HUDEP-2 (cell line): ENCODE results near the gene MEGF11.

Experiments
- DNase-seq, 76 experiments: peaks; one replicate each; lab custom pipeline; 2025; ENCODE audit not compliant: unreplicated experiment in 76 of 76; lab: John Stamatoyannopoulos, UW

Gene MEGF11

DNA sequence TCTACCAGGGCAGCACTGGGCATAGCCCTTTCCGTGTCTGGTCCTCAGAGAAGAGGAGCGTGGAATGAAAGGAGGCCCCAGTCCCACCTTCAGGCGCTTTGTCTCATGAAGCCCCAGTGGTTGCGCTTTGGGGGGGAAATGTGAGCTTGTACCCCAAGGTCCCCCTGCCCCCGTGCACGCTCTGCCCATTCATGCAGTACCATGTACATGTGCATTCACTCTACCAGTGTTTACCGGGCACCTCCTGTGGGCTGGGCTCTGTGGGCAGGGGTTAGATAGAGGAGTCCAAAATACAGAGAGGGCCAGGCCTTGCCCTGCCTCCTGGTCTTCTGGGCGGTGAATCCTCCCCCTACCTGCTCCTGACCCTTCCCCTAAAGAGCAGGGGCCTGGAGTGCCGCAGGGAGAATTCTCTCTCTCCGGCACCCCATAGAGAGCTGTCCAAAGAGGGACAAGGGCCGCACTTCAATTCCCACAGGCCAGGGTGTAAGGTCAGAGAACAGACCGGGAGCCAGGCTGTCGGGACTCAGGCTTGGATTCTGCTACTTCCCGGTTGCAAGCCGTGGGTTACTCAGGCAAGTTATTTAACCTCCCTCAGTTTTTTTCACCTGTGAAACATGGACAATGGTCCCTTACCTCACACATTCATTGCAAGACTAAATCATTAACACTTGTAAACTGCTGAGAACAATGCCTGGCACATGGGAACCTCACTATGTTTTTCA, 153.4 kb downstream of the MEGF11 start:
- DNase-seq: no peak

- DNase-seq: no peak
Observed at GRCh38 chr15:66098022-66098363, 155.6 kb downstream of the MEGF11 start.

DNA sequence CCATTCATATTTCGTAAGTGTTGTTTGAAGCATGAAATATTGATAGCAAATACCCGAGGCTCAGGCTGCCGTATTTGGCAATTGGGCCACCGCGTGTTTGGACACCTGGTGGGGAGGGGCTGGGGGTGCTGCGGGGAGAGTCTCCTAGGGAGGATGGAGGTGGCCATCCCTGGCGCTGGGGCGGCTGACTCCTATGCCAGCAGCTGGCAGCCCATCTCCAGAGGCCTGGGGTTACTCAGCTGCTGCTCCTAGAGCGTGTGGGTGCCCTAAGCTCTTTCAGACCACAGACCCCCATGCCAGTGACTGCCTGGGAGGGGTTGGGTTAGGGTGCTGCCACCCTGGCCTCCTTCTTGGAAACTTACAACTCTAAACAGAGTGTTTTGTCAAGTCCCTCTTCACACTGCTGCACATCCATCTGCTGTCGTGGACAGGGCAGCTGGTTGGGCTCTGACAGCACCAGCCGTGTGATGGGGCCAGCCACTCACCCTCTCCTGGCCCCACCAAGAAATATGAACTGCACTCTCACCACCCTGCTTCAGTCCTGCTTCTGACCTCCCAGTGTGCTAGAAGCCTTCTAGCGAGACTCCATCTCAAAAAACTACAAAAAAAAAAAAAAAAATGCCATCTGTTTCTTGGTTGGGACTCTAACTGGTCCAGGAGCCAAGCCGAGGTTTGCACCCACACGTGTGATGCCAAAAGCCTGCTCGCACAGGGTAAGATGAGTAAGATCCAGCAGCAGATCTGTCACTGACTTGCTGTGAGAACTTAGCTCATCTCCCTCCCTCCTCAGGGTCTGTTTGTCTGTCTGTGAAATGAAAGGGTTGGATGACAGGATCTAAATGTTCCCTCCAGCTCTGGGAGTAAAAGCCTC, 156.2 kb downstream of the MEGF11 start:
- no peak for DNase-seq

- no peak for DNase-seq
Observed at GRCh38 chr15:66096688-66097058, 156.9 kb downstream of the MEGF11 start.

GRCh38 chr15:66095871-66096687, 157.5 kb downstream of the MEGF11 start:
- no peak for DNase-seq

DNA sequence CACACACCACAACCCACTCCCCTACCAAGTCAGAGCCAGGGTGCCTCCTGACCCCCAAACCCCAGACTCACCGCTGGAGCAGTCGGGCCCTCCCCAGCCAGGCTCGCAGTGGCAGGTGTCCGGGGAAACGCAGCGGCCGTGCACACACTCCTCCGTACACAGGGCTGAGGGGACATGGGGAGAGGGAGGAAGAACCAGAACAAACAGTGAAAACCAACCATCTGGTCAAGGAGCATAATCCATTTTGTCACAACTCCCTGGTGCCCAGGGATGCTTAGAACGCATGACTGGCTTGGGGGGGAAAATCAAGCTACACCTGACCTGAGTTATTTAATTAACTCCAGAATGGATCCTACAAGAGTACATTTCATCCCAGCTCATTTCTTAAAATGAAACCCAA, 159.2 kb downstream of the MEGF11 start:
- no peak for DNase-seq

DNA sequence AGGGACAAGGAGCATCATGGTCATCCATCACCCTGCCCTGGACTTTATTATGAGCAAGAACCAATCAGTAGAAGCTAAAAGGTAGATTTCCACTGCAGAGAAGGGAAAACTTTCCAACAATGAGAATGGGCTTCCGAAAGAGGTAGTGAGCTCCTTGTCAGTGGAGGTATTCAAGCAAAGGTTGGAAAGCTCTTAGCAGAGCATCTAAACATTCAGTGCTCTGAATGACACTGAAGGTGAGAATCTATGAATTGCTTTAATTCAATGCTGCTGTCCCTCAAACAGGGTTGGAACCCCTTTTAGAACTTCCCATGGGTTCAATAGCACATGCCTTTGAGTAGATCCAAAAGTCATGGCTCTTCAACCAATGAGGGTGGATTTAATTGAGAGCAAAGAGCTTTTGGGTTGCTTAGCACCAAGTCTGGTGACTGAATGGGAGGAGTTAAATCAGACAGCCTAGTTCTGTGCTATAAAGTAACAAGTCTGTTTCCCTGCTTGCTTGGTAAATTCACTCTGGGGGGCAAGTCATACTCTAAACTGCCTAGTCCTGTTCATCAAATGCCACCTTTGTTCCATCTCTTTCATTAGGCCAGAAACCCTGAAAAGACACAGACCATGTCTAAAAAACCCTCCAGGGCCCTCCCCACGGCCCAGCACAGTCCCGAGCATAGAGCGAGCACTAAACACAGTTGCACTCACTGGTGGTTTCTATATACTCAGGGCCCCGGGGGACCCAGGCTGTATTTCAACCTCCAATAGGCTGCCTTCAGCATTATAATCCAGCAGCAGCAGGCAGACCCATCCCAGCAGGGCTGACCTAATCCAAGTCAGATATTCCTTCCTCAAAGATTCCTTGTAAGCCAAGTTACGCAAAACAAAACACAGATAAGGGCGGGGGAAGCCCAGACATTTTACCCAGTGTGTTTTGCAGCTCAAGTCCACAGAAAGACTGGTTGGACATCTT, 161.2 kb downstream of the MEGF11 start:
- no peak for DNase-seq

DNA sequence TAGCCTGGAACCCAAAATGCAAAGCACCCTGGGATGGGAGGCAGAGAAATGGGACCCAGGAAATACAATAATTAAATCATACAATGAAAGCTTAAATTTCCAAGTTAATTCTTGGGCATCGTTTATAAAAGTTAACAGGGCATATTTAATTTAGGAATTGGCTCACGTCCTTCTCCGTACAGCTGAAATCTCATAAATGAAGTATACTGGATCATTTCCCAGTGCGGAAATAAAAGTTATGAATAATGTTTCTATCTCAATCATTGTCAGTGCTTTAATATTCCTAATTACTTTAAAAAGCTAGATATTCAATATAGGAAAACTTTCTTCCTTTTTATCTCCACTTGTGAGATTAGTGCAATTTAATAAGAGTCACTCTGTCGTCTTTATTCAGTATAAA, 164.0 kb downstream of the MEGF11 start:
- no peak for DNase-seq

- no peak for DNase-seq
Observed at GRCh38 chr15:66089049-66089448, 164.5 kb downstream of the MEGF11 start.

DNA sequence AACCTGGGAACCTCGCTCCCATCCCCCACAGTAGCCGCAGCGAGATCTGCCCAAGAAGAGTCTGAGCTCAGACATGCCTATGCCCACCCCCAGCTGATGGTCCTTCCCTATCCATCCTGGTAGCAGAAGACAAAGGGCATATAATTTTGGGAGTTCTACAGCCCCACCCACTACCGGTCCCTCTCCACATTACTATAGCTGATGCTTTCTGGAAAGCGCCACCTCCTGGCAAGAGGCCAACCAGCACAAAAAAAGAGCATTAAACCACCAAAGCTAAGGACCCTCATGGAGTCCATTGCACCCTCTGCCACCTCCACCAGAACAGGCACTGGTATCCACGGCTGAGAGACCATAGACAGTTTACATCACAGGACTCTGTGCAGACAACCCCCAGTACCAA, 168.4 kb downstream of the MEGF11 start:
- peak in 22 of 76 experiments; percentile 3 to 37 (median 12) for DNase-seq

DNA sequence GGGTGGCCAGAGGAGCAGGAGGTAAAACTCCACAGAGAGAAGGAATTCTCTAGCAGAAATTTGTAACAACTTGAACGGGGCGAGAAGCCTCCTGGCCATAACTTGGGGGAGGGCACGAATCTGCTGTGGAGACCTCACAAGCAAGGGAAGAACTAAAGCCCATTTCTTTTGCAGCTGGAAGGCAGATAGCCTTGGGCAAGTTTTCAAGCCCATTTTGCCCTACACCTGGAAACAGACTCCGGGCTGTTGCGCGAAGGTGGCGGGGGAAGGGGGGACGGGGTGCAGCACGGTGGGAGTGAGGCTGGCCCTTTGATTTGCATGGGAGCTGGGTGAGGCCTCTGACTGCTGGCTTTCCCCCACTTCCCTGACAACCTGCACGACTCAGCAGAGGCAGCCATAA, 168.8 kb downstream of the MEGF11 start:
- DNase-seq: no peak

DNA sequence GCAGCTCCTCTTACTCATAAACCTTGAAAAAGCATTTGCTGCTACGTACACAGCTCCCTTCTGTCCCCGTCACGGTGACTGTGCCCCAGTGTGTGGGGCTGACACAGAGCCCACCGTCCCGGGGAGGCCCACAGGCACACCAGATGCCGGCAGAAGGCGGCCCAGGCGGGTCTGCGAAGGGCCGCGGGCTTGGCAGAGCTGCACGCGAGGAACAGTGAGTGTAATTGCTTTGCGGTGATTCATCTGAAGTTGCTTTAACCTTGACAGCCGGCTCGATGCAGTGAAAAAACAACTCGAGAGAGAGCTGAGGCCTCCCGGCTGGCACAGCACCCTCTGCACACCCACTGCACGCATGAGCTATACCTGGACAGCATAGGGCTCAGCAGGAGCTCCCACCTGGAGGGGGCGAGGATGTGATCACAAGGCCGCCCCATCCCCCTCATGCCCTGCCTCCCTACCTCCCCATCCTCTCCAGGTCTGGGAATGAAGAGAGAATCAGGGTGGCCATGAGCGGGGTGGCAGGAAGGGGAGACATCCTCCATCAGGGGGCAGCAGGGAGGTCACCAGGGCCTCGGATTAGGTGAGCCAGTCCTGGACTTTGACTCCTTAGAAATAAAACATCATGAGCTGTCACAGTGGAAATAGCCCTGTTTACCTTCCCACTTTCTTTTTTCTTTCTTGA, 172.7 kb downstream of the MEGF11 start:
- peak in 1 of 76 experiments; percentile 2 for DNase-seq

DNA sequence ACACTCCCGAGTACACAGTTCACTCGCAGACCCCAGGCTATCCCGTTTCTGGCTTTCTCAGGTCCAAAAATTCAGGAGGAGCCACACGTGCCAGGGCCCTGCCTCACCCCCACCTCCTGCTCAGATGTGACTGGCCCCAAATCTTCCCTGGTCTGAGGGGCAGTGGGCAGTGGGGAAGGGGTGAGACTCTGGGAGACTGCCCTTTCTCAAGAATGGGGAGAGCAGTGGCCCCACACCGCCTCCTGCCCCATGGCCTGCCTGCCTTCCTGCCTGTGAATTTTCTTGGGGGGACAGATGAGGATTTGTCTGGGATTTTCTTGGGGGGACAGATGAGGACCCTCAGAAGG, 174.6 kb downstream of the MEGF11 start:
- DNase-seq: no peak

GRCh38 chr15:66078196-66078928, 175.2 kb downstream of the MEGF11 start:
- DNase-seq: no peak

- no peak for DNase-seq
Observed at GRCh38 chr15:66077320-66077663, 176.3 kb downstream of the MEGF11 start.

DNA sequence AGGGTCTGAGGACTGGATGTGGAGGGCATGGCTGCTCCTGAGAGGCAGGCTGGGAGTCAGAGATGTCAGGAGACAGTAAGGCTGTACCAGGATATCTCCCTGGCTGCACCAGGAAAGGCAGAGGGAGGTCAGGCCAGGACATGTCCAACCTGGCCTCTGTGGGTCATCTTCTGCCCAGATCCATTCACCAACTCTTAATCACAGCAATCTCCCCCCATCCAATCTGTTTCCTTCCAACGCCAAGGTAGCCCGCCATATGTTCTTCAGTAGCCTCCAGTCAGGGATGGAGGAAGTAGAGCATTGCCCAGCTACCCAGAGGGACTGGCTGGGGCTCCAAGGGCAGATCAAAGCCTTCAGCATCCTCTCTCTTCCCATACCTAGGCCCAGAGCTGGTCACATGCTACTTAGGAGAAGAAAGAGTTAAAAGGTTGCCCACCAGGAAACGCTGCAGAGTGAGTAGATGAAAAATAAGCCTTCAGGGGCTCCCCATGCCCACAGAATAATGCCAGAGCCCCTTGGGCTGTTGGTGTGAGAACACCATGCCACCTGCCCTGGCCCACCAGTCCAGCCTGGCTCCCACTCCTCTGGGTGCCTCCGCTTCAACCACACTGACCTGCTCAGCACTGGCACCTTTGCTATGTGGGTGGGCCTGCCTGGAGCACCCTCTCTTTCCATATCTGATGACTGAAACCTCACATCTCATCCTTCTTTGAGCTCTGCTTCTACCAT, 176.8 kb downstream of the MEGF11 start:
- DNase-seq: no peak

DNA sequence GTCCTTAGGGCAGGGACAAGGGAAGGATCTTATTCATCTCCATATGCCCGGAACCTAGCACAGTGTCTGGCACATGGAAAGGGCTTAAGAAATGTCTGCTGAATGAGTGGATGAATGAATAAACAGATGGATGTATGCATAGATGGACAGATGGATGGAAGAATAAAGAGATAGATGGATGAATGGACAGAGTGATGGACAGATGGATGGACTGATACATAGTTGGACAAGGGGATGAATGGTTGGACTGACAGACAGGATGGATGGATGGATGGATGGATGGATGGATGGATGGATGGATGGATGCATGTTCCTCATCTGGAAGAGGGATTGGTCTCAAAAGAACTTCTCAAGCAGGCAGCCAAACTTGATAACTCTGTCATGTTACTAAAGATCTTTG, 177.6 kb downstream of the MEGF11 start:
- DNase-seq: no peak

DNA sequence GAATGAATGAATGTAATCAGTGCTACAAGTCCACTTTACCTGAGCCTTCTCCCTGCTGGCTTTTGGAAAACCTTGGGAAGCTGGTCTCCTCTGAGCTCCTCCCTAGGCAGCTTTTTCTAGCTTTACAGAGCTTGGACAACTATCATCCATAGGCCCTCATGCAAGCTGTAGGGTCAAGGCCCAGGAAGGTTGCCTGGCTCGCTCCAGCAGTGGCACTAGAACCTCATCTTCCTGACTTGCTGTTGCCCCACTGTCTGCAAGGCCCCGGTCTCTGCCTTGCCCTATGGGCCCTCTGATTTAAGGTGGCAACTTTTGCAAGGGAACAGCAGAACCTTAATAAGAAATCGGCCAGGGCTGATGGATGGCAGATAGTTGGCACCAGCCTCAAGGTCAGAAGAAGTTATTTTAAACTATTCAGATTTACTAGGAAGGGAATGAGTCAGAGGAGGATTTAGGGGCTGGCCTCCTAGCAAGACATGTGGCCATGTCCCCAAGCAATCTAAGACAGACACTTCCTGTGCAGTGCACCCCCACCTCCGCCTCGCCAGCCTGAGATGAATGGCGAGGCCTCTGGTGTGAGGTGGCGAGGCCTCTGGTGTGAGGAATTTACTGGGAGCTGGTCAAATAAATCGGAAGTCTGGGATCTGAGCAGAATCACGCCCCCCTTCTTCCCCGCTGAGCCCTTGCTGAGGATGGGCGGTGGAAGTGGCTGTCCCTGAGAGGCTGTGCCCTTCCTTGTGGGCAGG, 180.8 kb downstream of the MEGF11 start:
- DNase-seq: no peak
